ENCODE measurements around the gene APOH. TPM values are rescaled to one million over a fixed set of nuclear protein-coding genes. Genes with fewer than 3 reads are reported as not detected.

Gene APOH
- total and polyA plus RNA-seq, 9 of the 15 experiments (the other 6 are each of a cell fraction or from before 2014, with no cell fraction given), result 1.1 TPM; not detected in 8

- TF ChIP-seq SFPQ (IDR thresholded peaks at IDR 0.05; ENCODE audit: low read depth, low read length), result no peak
- TF ChIP-seq ZNF583 (CRISPR knock-in tag; IDR thresholded peaks at IDR 0.05), result no peak
- TF ChIP-seq ELF2 (CRISPR knock-in tag; IDR thresholded peaks at IDR 0.05), result no peak
- TF ChIP-seq WHSC1 (IDR thresholded peaks at IDR 0.05; ENCODE audit: low read length), result no peak
- no peak for TF ChIP-seq ZNF398 (CRISPR knock-in tag; IDR thresholded peaks at IDR 0.05)
- TF ChIP-seq LCOR (CRISPR knock-in tag; IDR thresholded peaks at IDR 0.05), result no peak
- no peak for TF ChIP-seq ZNF511 (CRISPR knock-in tag; IDR thresholded peaks at IDR 0.05)
- peak in 1 of 2 experiments; percentile 35; a peak in 1 of 4 replicates for TF ChIP-seq RCOR1 (IDR thresholded peaks at IDR 0.05; ENCODE audit: borderline replicate concordance in 1 of 2, low read depth in 2 of 2, low read length in 2 of 2)
- no peak for TF ChIP-seq CTBP1 (IDR thresholded peaks at IDR 0.05; ENCODE audit: borderline replicate concordance)
- TF ChIP-seq BRD4 (IDR thresholded peaks at IDR 0.05), result no peak
- TF ChIP-seq ZNF609 (CRISPR knock-in tag; IDR thresholded peaks at IDR 0.05; ENCODE audit: borderline replicate concordance), result no peak
- peak; percentile 22; the same call in 1 of the 2 replicates for TF ChIP-seq C11orf30 (IDR thresholded peaks at IDR 0.05; ENCODE audit: low read depth)
- TF ChIP-seq HNRNPL (IDR thresholded peaks at IDR 0.05; ENCODE audit: low read depth, low read length), result no peak
- TF ChIP-seq PKNOX1 (IDR thresholded peaks at IDR 0.05), result peak; percentile 74
- TF ChIP-seq TFE3 (CRISPR knock-in tag; IDR thresholded peaks at IDR 0.05), result no peak
Measured at GRCh38 chr17:66272811-66273585, 43.8 kb upstream of the APOH start (continued).

All from K562 (cell line).